H1 (cell line): ENCODE data around the gene PTPN12.

ENCODE experiments used
- CTCF ChIP-seq, 3 experiments: IDR thresholded peaks; 1 replicate in 2 of 3; 2 replicates in 1 of 3; pipeline versions ENCODE4 v1.5.1 to v1.6.1; 2011; ENCODE audit warnings: low read length in 3 of 3, mild to moderate bottlenecking in 3 of 3, inconsistent platforms in 2 of 3, low read depth in 1 of 3, moderate library complexity in 1 of 3; ENCODE audit not compliant: insufficient read depth in 1 of 3; ENCODE audit errors: control extremely low read depth in 1 of 3
- MAX ChIP-seq: IDR thresholded peaks from 2 replicates; pipeline ENCODE4 v1.6.1; 2012; ENCODE audit warnings: inconsistent platforms

- TF ChIP-seq CTCF (IDR thresholded peaks at IDR 0.05; ENCODE audit: control extremely low read depth in 1 of 3, insufficient read depth in 1 of 3, low read depth in 1 of 3, low read length in 3 of 3): no peak
- TF ChIP-seq MAX: no peak
Measured at GRCh38 chr7:77550586-77550985, 13.5 kb downstream of the PTPN12 start.
